RPMI7951 (cell line): ENCODE data around the gene TTC21A. TPM values are rescaled to one million over a fixed set of nuclear protein-coding genes. Genes with fewer than 3 reads are reported as not detected.

Source experiments
- DNase-seq: peaks from one replicate; pipeline ENCODE4 v3.0.0-alpha.2; 2012; ENCODE audit warnings: low read depth
- total RNA-seq: library from RNA; depleted of rRNA; stranded (reverse); fragments of >200 nt; shearing (Covaris generic); gene quantifications from 2 replicates; pipeline ENCODE4 v1.2.3, GENCODE V29; 2014

The TTC21A gene
- total RNA-seq, 1 experiment from 2014 or later, result 0.60 TPM

GRCh38 chr3:39097716-39098472, 9.6 kb upstream of the TTC21A start:
- no peak for DNase-seq

DNA sequence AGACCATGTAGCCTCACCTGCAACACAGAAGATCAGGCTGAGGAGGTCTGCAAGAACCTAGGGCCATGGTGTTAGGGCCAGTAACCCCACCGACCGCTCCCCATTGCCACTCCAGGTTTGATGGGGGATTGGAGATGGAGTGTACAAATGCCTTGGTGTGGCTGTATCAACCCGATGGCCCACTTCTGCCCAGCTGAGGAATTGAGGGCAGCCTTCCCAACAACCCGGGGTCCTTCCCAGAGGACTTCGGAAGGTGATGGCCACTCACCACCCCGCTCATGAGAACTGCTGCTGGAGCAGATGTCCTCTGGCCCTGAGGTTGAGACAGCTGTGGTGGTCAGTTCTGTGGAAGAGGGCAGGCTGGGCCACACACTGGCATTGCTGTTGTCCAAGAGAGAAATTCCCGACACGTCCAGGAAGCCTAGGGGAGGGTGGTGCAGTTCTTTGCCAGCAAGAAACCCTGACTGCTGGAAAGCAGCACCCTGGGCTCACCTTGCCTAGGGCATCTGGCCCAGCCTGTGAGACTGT, 8.9 kb upstream of the TTC21A start:
- DNase-seq, result no peak

DNA sequence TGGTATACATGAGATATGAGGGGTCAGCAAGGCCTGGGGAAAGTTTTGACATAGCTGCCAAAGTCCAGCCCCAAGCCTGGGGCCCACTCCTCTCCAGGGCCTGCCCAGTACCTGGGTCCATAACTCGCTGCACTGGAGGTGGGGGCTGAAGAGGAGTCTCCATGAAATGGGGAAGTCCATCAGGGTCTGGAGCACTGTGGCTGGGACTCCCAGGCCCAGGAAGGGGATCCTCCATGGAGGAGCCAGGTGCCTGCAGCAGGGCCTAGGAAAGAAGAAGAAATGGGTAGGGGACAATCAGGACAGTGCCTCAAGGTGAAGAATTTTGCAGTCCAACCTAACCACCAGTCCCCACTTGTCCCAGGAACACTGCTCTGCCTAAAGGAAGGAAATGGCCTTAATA, 8.2 kb upstream of the TTC21A start:
- DNase-seq, result no peak

- DNase-seq, result no peak
Observed at GRCh38 chr3:39099738-39100499, 7.6 kb upstream of the TTC21A start.

DNA sequence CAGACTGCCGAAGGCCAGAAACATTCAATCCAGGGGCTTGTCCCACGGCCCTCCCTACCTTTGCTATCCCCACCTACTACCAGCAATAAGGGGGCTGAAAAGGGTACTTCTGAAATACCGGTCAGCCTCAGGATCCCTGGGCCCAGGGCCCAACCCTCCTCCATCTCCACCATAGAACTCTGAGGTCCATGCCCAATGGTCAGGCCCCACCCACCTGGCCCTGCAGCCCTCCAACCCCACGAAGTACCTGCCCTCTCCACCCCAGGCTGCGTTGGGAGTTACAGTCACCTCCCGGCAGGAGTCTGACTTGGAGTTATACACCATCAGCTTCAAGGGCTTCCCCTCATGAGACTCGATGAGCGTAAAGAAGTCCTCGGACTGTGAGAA, 7.0 kb upstream of the TTC21A start:
- DNase-seq, result no peak

GRCh38 chr3:39101022-39101689, 6.3 kb upstream of the TTC21A start:
- peak; percentile 39 for DNase-seq

DNA sequence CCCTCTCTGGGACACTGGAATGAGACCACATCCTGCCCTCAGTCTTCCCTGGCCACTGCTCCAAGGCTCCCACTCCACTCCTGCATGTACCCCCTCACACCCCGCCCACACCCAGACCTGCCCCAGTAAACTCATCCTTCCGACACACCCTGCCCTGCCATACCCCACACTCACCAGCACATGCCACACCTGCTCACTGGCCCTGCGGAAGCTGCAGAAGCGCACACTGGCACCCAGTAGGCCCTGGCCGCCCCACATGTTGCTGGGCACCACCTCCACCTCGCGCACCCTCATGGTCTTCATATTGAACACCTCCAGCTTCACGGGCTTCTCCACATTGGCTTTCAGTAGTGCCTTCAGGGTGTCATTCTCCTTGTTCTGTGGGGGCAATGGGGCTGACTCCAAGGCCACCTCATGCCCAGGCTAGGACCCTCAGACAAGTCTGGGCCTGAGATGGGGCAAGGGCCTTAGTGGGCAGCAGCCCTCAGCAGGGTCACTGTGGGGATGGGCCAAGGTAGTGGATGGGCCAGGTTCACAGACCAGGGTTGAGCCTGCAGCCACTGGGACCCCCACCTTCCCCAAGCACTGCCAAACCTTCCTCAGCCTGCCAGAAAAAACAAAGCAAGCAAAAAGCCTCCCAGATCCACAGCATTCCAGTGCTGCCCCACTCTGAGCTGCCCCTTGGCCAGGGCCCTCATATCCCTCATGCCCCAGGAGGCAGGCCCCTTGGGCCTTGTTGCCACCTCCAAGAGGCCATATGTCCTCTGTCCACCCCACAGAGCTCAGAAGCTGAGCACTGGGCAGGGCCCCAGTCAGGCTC, 4.8 kb upstream of the TTC21A start:
- DNase-seq, result no peak

DNA sequence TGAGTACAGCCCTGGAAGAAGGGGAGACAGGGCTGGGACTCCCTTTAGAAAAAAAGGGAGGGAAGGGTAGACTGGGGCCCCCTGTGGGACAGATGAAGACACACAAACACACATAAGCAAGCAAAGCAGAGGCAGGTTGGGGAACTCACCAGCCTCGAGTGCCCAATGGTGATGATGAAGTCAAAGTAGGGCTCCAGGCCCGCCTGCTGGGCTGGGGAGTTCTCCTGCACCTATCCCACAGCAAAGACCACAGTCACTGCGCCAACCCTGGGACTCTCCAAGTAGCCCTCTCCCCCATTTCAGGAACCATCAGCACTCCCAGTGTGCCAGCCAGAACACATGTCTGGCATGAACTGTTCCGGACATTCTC, 4.2 kb upstream of the TTC21A start:
- DNase-seq, result no peak

- DNase-seq, result no peak
Observed at GRCh38 chr3:39103791-39104552, 3.5 kb upstream of the TTC21A start.

- DNase-seq, result no peak
Observed at GRCh38 chr3:39104961-39105686, 2.4 kb upstream of the TTC21A start.

GRCh38 chr3:39105687-39106063, 1.8 kb upstream of the TTC21A start:
- no peak for DNase-seq

DNA sequence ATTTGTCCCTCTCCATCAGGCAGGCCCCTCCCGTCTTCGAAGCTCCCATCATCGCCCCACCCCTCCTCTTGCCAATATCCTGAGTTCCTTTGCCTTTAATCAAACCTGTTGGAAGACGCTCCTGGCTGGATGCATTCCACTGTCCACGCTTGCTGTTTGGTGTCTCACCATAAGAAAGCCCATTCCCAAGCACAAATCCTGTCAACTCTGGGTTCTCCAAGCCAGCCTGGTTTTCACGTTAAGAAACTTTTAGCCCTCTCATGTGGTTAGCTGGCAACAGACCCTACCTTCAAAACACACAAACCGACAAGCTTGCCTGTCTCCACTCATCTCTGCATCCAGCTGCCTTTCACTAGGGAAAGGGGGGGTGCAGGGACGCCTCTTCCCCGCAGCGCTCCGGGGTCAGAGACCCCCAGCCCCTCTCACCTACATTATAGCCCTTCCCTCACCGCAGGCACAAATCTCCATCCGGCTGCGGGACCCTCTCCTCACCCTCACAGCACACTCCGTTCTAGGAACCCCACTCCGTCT, 1.1 kb upstream of the TTC21A start:
- peak; percentile 17 for DNase-seq

- DNase-seq, result peak; percentile 59
Observed at GRCh38 chr3:39106851-39107387, 561 bp upstream of the TTC21A start.

- no peak for DNase-seq
Observed at GRCh38 chr3:39108200-39108710, 775 bp downstream of the TTC21A start.

GRCh38 chr3:39109086-39109485, 1.6 kb downstream of the TTC21A start:
- DNase-seq, result no peak

DNA sequence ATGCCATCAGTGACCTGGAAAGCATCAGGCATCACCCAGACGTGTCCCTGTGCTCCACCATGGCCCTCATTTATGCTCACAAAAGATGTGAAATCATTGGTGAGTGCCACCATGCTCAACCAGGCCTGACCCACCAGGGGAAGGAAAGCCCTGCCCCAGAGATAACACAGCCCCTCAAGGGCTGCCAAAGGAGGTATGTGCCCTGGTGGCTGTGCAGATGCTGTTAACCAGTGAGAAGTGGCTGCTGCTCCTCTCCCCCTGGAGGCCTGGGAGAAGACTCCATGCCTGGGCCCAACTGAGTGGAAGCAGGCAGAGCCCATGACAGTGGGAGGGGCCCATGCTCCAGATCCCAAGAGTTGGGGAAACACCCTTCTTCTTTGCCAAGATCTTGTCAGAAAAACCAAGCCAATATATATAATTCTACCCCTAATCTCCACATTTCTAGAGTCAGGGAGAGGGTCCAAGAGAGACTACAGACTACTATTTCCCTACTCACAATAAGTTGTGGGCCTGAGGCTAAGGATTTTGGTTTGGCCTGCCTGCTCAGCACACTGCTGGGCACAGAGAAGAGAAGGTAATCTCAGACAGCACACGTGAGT, 2.7 kb downstream of the TTC21A start:
- DNase-seq, result no peak

GRCh38 chr3:39112113-39112512, 4.6 kb downstream of the TTC21A start:
- no peak for DNase-seq

DNA sequence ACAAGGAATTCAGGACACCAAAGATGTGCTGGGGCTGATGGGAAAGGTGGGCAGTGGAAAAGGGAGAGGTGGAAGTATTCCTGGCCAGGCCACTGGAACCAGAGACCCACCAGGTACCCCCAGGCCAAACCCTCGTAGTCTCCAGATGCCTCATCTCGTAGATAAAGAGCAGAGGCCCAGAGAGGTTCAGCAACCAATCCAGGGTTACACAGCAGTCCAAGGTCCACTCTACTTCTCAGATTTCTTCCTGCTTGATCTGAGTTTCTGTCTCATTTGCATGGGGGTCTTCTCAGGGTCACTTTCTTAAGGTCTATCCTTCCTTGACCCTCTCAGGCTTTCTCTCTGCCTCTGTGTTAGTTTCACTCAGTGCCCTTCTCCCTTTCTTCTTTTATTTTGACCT, 5.1 kb downstream of the TTC21A start:
- DNase-seq, result no peak

DNA sequence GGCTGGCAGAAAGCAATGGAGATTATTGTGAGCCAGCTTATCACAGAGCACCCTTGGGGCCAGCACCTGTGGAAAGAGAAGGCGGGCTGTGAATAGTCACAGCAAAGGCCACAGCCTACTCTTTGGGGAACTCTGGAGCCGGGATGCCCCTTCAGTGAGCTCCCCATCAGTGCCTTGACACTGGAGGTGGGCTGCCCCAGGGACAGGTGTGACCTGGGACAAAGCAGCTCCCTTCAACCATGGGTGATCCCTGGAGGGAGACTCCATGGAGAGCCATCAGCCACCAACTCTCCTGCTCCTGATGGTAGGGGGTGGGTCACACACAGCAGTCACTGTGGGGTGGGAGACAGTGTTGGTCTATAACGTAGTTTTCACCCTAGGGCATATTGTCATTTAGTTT, 5.8 kb downstream of the TTC21A start:
- no peak for DNase-seq
